Skin of body (tissue), 2 donors: ENCODE data around the gene OR2V2. TPM values are rescaled to one million over a fixed set of nuclear protein-coding genes. Genes with fewer than 3 reads are reported as not detected.
"Not testable (repeated sequence)": the region's sequence is repeated elsewhere in the genome, so short reads cannot be mapped to it uniquely, and the experiment has no call there.

Source experiments
- DNase-seq: peaks from one replicate; lab custom pipeline; 2025; lab: John Stamatoyannopoulos, UW
- total RNA-seq: library from RNA; depleted of rRNA; stranded (reverse); fragments of >200 nt; gene quantifications from one replicate; pipeline ENCODE4 v1.2.3, GENCODE V29; 2014

OR2V2 gene
- total RNA-seq: under 0.01 TPM

GRCh38 chr5:181146927-181147636 lies at the start of gene OR2V2:
Gene OR2V2 (plus strand): TSS chr5:181147586. CDS start chr5:181154943, 7,357 bp downstream.
- DNase-seq: not testable (repeated sequence)

DNA sequence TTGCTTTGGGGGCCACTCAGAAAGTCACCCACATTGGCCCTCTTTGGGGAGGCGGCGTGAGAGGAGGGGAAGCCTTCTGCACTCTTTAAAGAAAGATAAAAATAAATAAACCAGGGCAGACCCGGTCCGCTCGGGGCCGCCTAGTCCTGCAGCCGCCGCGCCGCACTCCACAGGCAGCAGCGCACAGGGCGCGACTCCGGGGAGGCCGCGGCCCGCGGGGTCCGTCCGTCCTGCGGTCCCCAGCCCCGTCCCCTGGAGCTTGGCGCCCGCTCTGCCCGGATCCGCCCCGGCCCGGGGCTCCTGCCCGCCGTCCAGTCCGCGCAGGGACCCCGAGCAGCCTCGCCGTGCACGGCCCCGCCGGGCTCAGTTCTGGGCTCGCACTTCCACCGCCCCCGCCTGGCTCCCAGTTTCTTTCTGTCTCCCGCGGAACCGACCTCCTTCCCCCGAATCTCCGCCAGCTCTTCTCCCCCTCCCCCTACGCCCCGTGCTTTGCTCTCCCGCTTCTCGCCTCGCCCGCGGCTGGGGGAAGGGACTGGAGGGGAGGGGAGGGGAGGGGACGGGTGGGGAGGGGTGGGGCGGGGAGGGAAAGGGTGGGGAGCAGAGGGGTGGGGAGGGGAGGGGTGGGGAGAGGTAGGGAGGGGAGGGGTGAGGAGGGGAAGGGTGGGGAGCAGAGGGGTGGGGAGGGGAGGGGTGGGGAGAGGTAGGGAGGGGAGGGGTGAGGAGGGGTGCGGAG lies 49.5 kb upstream of the OR2V2 start:
- DNase-seq: not testable (repeated sequence)

- DNase-seq: no peak
These were observed 48.4 kb upstream of the OR2V2 start for GRCh38 chr5:181098762-181099601.

GRCh38 chr5:181099602-181100086 lies 47.7 kb upstream of the OR2V2 start:
- no peak for DNase-seq

DNA sequence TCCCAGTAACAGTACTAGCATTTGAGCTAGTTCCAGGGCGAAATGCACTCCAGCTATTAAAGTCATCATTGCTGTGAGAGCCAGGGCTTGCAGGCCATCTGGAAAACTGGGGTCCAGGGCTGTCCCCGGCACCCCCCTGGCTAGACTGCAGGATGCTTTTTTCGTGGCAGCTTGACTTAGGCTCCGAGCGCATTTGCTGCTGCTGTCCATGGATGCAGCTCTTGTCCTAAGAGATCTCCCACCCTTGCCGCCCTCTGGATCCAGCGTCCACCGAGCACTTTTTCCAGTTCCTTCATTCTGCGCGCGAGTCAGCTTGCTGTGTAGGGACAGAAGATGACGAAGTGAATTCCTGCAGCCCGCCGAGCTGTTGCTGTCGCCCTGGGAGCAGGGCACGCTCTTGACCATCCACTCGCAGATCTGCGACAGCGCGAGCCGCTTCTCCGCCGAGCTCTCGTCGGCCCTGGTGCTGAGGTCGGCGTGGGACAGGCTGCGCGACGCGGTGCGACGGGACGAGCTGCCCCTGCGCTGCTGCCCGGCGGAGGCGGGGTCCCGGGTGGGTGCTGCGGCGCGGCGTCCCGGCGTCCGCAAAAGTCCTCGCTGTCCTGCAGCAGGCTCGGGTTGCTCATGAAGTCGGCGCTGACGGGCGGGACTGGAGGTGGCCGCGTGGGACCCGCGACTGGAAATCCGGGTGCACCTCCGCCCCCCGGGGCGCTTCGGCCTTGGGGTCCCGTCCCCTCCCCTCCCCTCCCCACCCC lies 47.1 kb upstream of the OR2V2 start:
- no peak for DNase-seq

GRCh38 chr5:181101030-181101641 lies 46.2 kb upstream of the OR2V2 start:
- not testable (repeated sequence) for DNase-seq

DNA sequence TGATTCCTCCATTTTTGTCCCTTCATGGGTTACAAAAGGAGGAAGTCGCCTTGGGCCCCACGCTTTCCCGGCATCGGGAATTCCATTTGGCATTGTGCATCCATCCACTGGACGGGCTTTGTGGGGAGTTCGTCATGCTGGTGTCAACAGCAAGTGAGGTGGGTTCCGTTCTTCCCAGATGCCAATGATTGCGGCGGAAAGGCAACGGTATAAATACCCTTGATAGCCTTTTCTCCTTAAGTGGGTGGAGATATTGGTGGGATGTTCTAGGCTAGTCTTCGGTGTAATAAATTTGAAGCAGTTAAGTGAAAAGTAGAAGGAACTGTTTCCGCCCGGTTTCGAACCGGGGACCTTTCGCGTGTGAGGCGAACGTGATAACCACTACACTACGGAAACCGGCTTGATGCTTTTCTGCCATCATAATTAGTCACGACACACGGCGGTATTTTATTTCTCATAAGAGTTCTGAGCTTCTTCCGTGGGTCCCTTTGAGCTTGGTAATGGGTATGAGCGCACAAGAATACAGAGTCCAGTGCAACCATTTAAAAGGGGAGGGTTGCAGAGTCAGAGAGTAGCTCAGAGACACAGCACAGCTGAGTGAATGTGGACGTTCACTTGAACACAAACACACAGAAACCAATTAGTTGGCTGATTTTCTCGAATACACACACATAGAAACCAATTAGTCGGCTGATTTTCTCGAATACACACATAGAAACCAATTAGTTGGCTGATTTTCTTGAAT lies 45.3 kb upstream of the OR2V2 start:
- DNase-seq: not testable (repeated sequence)

DNA sequence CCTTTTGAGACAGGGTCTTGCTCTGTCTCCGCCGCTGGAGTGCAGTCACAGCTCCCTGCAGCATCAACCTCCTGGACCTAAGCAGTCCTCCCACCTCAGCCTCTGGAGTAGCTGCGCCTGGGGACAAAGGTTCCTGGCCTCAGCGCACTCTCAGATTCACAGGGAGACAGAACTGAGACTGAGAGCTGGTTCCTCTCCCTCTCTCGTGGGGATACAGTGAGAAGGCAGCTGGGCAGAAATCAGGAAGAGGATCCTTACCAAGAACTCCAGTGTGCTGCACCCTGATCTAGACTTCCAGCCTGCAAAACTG lies 43.2 kb upstream of the OR2V2 start:
- DNase-seq: not testable (repeated sequence)

- DNase-seq: not testable (repeated sequence)
These were observed 42.6 kb upstream of the OR2V2 start for GRCh38 chr5:181104606-181105390.

DNA sequence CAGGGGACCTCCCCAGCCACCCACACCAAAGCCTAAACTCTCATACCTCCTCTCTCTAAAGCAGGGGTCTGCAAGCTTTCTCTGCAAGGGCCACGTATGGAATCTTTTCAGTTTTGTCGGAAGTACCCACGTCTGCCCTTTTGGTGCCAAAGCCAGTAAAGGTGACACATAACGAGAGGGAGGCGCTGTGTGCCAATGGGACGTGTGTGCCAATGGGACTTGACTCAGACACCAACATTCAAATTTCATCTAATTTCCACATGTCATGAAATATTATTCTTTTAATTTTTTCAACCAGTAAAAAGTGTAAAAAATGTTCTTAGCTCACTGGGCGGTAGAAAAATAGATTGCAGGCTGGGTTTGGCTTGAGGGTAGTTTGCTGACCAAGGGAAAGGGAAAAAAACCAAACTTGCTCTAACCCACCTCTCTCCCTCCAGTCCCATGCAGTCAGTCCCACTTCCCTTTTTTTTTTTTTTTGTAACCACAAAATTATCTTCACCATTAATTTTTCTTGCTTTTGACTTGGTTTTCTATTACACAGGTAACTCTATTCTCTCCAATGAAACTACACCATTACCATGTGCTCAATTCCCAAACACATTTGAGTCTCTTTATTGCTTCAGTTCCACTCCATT lies 41.9 kb upstream of the OR2V2 start:
- DNase-seq: no peak

DNA sequence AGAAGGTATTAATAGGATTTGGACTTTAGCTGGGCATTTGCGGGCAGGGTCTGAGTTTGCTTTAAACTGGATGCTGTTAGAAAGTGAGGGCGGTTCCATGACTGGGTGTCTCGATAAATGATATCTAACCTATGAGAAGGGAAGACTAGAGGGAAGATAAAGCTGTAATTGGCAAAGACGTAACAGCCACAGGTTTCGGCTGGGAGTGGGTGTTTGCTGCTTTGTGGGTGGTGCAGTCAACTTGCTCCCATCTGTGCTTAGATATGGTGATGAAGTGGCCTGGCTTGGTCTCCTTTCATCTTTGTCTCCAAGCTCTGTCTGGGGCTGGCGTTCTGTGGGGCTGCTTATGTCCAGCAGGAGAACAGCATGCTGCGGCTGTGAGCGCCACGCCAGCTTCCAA lies 39.7 kb upstream of the OR2V2 start:
- no peak for DNase-seq

- no peak for DNase-seq
These were observed 38.7 kb upstream of the OR2V2 start for GRCh38 chr5:181108578-181109165.

GRCh38 chr5:181109489-181110013 lies 37.8 kb upstream of the OR2V2 start:
- no peak for DNase-seq

GRCh38 chr5:181111010-181111409 lies 36.4 kb upstream of the OR2V2 start:
- no peak for DNase-seq

GRCh38 chr5:181112476-181112875 lies 34.9 kb upstream of the OR2V2 start:
- no peak for DNase-seq

DNA sequence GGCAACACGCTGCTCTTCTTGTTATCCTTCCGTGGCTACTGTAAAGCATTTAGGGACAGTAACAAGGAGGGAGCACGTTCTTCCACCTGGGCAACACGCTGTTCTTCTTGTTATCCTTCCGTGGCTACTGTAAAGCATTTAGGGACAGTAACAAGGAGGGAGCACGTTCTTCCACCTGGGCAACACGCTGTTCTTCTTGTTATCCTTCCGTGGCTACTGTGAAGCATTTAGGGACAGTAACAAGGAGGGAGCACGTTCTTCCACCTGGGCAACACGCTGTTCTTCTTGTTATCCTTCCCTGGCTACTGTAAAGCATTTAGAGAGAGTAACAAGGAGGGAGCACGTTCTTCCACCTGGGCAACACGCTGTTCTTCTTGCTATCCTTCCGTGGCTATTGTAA lies 33.8 kb upstream of the OR2V2 start:
- DNase-seq: not testable (repeated sequence)

GRCh38 chr5:181114284-181114843 lies 33.0 kb upstream of the OR2V2 start:
- DNase-seq: no peak
